Panc1 (cell line): ENCODE measurements around the gene SLC31A2. TPM values are rescaled to one million over a fixed set of nuclear protein-coding genes. Genes with fewer than 3 reads are reported as not detected.

ENCODE experiments used
- ATAC-seq: fragments of 200-7000 bp; cut with Tn5 transposase; 2 replicates; pipeline ENCODE4 v1.9.1; 2020; ENCODE audit warnings: mild to moderate bottlenecking, moderate library complexity
- BruUV-seq: library from RNA; stranded (reverse); fragments of 400-500 nt; replicated peaks from 2 replicates; lab custom pipeline; 2021; lab: Mats Ljungman, UMichigan
- CTCF ChIA-PET: fragments of 300-600 bp; sonication (Branson Sonifier 250); formaldehyde crosslinking; loops from one replicate; lab custom pipeline; 2022; ENCODE audit warnings: antibody characterized with exemption; lab: Charles Lee
- POLR2A ChIA-PET: fragments of 300-600 bp; sonication (Branson Sonifier 250); formaldehyde crosslinking; loops from one replicate; lab custom pipeline; 2022; ENCODE audit warnings: antibody characterized with exemption; lab: Charles Lee
- DNase-seq: peaks from one replicate; pipeline ENCODE4 v3.0.0-alpha.2; 2010; ENCODE audit warnings: low read depth, low spot score
- H3K27ac ChIP-seq: 2 replicates; pipeline ENCODE4 v1.5.1; 2011; ENCODE audit warnings: mild to moderate bottlenecking, low read length, inconsistent platforms
- H3K27me3 ChIP-seq: fragments of 200-500 bp; sonication (Bioruptor generic); 2 replicates; pipeline ENCODE4 v1.6.0; 2014; ENCODE audit warnings: low read length, inconsistent platforms; ENCODE audit not compliant: control insufficient read depth, insufficient read depth
- H3K36me3 ChIP-seq: fragments of 200-500 bp; sonication (Bioruptor generic); 2 replicates; pipeline ENCODE4 v1.5.1; 2014; ENCODE audit warnings: inconsistent platforms, mild to moderate bottlenecking, low read length, moderate library complexity; ENCODE audit not compliant: control insufficient read depth, insufficient read depth
- H3K4me1 ChIP-seq: 2 replicates; pipeline ENCODE4 v1.5.1; 2011; ENCODE audit warnings: inconsistent platforms, mild to moderate bottlenecking, low read length, moderate library complexity; ENCODE audit not compliant: control insufficient read depth, insufficient read depth
- H3K4me3 ChIP-seq, 2 experiments: 2 replicates each; pipeline ENCODE4 v1.5.1; 2011 to 2012; ENCODE audit warnings: low read depth in 2 of 2, low read length in 2 of 2, mild to moderate bottlenecking in 2 of 2, inconsistent platforms in 1 of 2, moderate library complexity in 1 of 2
- H3K9me3 ChIP-seq: fragments of 200-500 bp; sonication (Bioruptor generic); 2 replicates; pipeline ENCODE4 v1.5.1; 2014; ENCODE audit warnings: low read depth, mild to moderate bottlenecking, inconsistent platforms, low read length, moderate library complexity; ENCODE audit not compliant: control insufficient read depth, insufficient read depth
- CTCF ChIP-seq: fragments of 450-650 bp; IDR thresholded peaks from 2 replicates; pipeline ENCODE4 v1.5.1; 2017; ENCODE audit warnings: mild to moderate bottlenecking
- POLR2AphosphoS5 ChIP-seq: IDR thresholded peaks from 2 replicates; pipeline ENCODE4 v1.6.1; 2012; ENCODE audit warnings: mild to moderate bottlenecking, low read depth, low read length, moderate library complexity
- REST ChIP-seq, 2 experiments: IDR thresholded peaks; 2 replicates each; pipeline ENCODE4 v1.6.1; 2011 to 2012; ENCODE audit warnings: low read depth in 2 of 2, control low read depth in 1 of 2, low read length in 1 of 2, mild to moderate bottlenecking in 1 of 2, moderate library complexity in 1 of 2; ENCODE audit not compliant: insufficient read depth in 1 of 2
- SIN3A ChIP-seq: IDR thresholded peaks from 2 replicates; pipeline ENCODE4 v1.6.1; 2012; ENCODE audit warnings: low read depth, mild to moderate bottlenecking, low read length, moderate library complexity, borderline replicate concordance; ENCODE audit not compliant: insufficient read depth
- TCF7L2 ChIP-seq: IDR thresholded peaks from 2 replicates; pipeline ENCODE4 v1.6.1; 2011; ENCODE audit warnings: mild to moderate bottlenecking, low read depth, low read length, inconsistent platforms
- in situ Hi-C: cut with HindIII; loops from 2 replicates; pipeline ENCODE4 v1.10.0; 2016; ENCODE audit warnings: low sequenced_read_pairs, low pct_unique_long_range_greater_than_20kb
- intact Hi-C: fragments of 100-400 bp; cut with micrococcal nuclease; formaldehyde crosslinking; loops from one replicate; pipeline ENCODE4 v1.10.0; 2022; ENCODE audit not compliant: unreplicated experiment
- total RNA-seq: library from RNA; stranded (reverse); gene quantifications from one replicate; pipeline ENCODE4 v1.2.1, GENCODE V29; 2021; ENCODE audit not compliant: unreplicated experiment

SLC31A2 gene
- total RNA-seq, 1 experiment from 2014 or later, result 5.3 TPM

- no TSS peak for BruUV-seq
- CTCF ChIA-PET, result no interaction called here
Observed at GRCh38 chr9:113168809-113169208, 18.0 kb downstream of the SLC31A2 start.

GRCh38 chr9:113173341-113173740 is 22.5 kb downstream of the SLC31A2 start:
- no peak for ATAC-seq
- Histone ChIP-seq H3K4me1 (no peaks in the 10 kb centered on the region), H3K27ac (no peak overlapping the region), H3K27me3 (no peaks in the 10 kb centered on the region), H3K9me3 (no peaks in the 10 kb centered on the region), H3K36me3 (peaks cover 19% of the 10 kb centered on the region), H3K4me3 (no peak overlapping the region)
- no peak for DNase-seq
- in situ Hi-C loops (no loop called here), intact Hi-C loops (no loop called here)
- BruUV-seq, result no TSS peak
- TF ChIP-seq REST (IDR thresholded peaks at IDR 0.05; ENCODE audit: insufficient read depth in 1 of 2, low read depth in 2 of 2, low read length in 1 of 2) (no peak), SIN3A (no peak), CTCF (no peak), TCF7L2 (no peak), POLR2AphosphoS5 (no peak)
- ChIA-PET CTCF (no interaction called here), POLR2A (no interaction called here)

More at GRCh38 chr9:113168809-113169208, 18.0 kb downstream of the SLC31A2 start:
- DNase-seq (no peak), ATAC-seq (no peak)
- Histone ChIP-seq H3K27me3 (no peaks in the 10 kb centered on the region), H3K4me3 (no peak overlapping the region), H3K27ac (no peak overlapping the region), H3K9me3 (no peaks in the 10 kb centered on the region), H3K36me3 (peaks cover 16% of the 10 kb centered on the region), H3K4me1 (no peaks in the 10 kb centered on the region)
- TF ChIP-seq CTCF, result no peak
- no peak for TF ChIP-seq SIN3A
- TF ChIP-seq REST (IDR thresholded peaks at IDR 0.05; ENCODE audit: insufficient read depth in 1 of 2, low read depth in 2 of 2, low read length in 1 of 2), result no peak
- no peak for TF ChIP-seq POLR2AphosphoS5
- TF ChIP-seq TCF7L2, result no peak
- in situ Hi-C loops (no loop called here), intact Hi-C loops (no loop called here)
- POLR2A ChIA-PET, result no interaction called here
